Measurements from ENCODE around the gene BUD31. TPM values are rescaled to one million over a fixed set of nuclear protein-coding genes. Genes with fewer than 3 reads are reported as not detected.

BUD31 gene
- total and polyA plus RNA-seq, 8 donors = 26.8 to 71.7 (median 32.6) TPM

- FAIRE-seq (no peak), ATAC-seq (no peak), DNase-seq (no peak)
- peak overlapping the region in 2 of 4 donors; percentile 55 to 69 for H3K27ac ChIP-seq
- no peak overlapping the region for H3K4me3 ChIP-seq
- peaks cover 0 to 12% (median 0%) of the 10 kb centered on the region in 3 donors for H3K4me1 ChIP-seq
- no peak for TF ChIP-seq CTCF (IDR thresholded peaks at IDR 0.05)
- intact Hi-C loops (cut with DNase I) = no loop called here
- 87 to 93% methylated on average over 11 of the region's 11 CpGs for WGBS, 2 donors
- H3K9me3 ChIP-seq = no peaks in the 10 kb centered on the region
- H3K27me3 ChIP-seq = no peaks in the 10 kb centered on the region
- peaks cover 0 to 7% (median 0%) of the 10 kb centered on the region in 3 donors for H3K36me3 ChIP-seq
Measured at GRCh38 chr7:99371376-99371920, 37.3 kb upstream of the BUD31 start.

- WGBS, 2 donors = 22% methylated on average over 21 of the region's 21 CpGs
- peak in 3 of 6 donors; percentile 61 to 67 (median 65) for DNase-seq
- intact Hi-C loops (cut with DNase I) = no loop called here
Measured at GRCh38 chr7:99372275-99373090, 36.3 kb upstream of the BUD31 start.

GRCh38 chr7:99373091-99374066 is 35.4 kb upstream of the BUD31 start:
- intact Hi-C loops (cut with DNase I) = no loop called here
- Histone ChIP-seq H3K36me3 (no peaks in the 10 kb centered on the region), H3K27ac (peak overlapping the region; percentile 62 to 78 (median 68)), H3K4me1 (peaks cover 0 to 12% (median 0%) of the 10 kb centered on the region in 3 donors), H3K27me3 (no peaks in the 10 kb centered on the region), H3K9me3 (no peaks in the 10 kb centered on the region), H3K4me3 (peak overlapping the region in 3 of 4 donors; percentile 61 to 97 (median 96))
- no peak for DNase-seq
- WGBS, 2 donors = 84 to 86% methylated on average over 41 of the region's 41 CpGs
- FAIRE-seq = no peak
- no peak for ATAC-seq
- TF ChIP-seq CTCF (IDR thresholded peaks at IDR 0.05) = no peak

More at GRCh38 chr7:99372275-99373090, 36.3 kb upstream of the BUD31 start:
- peaks cover 0 to 12% (median 0%) of the 10 kb centered on the region in 3 donors for H3K4me1 ChIP-seq
- ATAC-seq = peak; percentile 5 to 43 (median 32)
- no peaks in the 10 kb centered on the region for H3K36me3 ChIP-seq
- H3K4me3 ChIP-seq = peak overlapping the region in 2 of 4 donors; percentile 4 to 22
- H3K27me3 ChIP-seq = no peaks in the 10 kb centered on the region
- H3K9me3 ChIP-seq = no peaks in the 10 kb centered on the region
- FAIRE-seq = no peak
- peak overlapping the region; percentile 38 to 69 (median 62) for H3K27ac ChIP-seq
- TF ChIP-seq CTCF (IDR thresholded peaks at IDR 0.05) = no peak

- intact Hi-C loops (cut with DNase I) = no loop called here
- no peaks in the 10 kb centered on the region for H3K36me3 ChIP-seq
- peak within 1 kb of the TSS; percentile 61 to 97 (median 89) for H3K4me3 ChIP-seq
- DNase-seq (peak; percentile 81 to 90 (median 86)), ATAC-seq (peak; percentile 80 to 88 (median 84)), FAIRE-seq (no peak)
- peaks cover 0 to 12% (median 0%) of the 10 kb centered on the region in 3 donors for H3K4me1 ChIP-seq
- peak within 1 kb of the TSS; percentile 62 to 78 (median 66) for H3K27ac ChIP-seq
- 1 to 2% methylated on average over 69 to 95 of the region's 95 CpGs for WGBS, 2 donors
- no peak for TF ChIP-seq CTCF (IDR thresholded peaks at IDR 0.05)
- no peaks in the 10 kb centered on the region for H3K27me3 ChIP-seq
- no peaks in the 10 kb centered on the region for H3K9me3 ChIP-seq
Measured at GRCh38 chr7:99374111-99375064, 34.4 kb upstream of the BUD31 start, which contains the start of gene ARPC1B. Gene ARPC1B, plus strand, starts transcription at chr7:99374730. Its CDS starts 10,985 bp downstream, at chr7:99385715.
